ENCODE measurements around the gene CARMIL1.

The CARMIL1 gene

GRCh38 chr6:25306379-25306778, 27.2 kb downstream of the CARMIL1 start:
- DNase-seq = no peak
- no peaks in the 10 kb centered on the region for H3K36me3 Mint-ChIP-seq
- H3K27me3 Mint-ChIP-seq = no peaks in the 10 kb centered on the region
- CTCF ChIA-PET = no interaction called here
- no peaks in the 10 kb centered on the region for H3K9me3 Mint-ChIP-seq
- H3K4me3 Mint-ChIP-seq = no peak overlapping the region
- no peak overlapping the region for H3K27ac Mint-ChIP-seq
- H3K4me1 Mint-ChIP-seq = peaks cover 3% of the 10 kb centered on the region

GRCh38 chr6:25307805-25308494, 28.8 kb downstream of the CARMIL1 start:
- Mint-ChIP-seq H3K36me3 (no peaks in the 10 kb centered on the region), H3K27me3 (no peaks in the 10 kb centered on the region), H3K9me3 (no peaks in the 10 kb centered on the region), H3K4me3 (no peak overlapping the region), H3K4me1 (peaks cover 9% of the 10 kb centered on the region), H3K27ac (no peak overlapping the region)
- CTCF ChIA-PET = interaction anchor here (0.6 kb wide), 1 partner anchor 160 kb away, joined by 4 read pairs; no protein-coding TSS in a partner anchor
- no peak for DNase-seq

GRCh38 chr6:25309886-25310285, 30.7 kb downstream of the CARMIL1 start:
- H3K9me3 Mint-ChIP-seq = no peaks in the 10 kb centered on the region
- no peaks in the 10 kb centered on the region for H3K36me3 Mint-ChIP-seq
- no peaks in the 10 kb centered on the region for H3K27me3 Mint-ChIP-seq
- no peak overlapping the region for H3K27ac Mint-ChIP-seq
- no peak overlapping the region for H3K4me3 Mint-ChIP-seq
- CTCF ChIA-PET = interaction anchor here (1.3 kb wide), 1 partner anchor 180 kb away, joined by 4 read pairs; no protein-coding TSS in a partner anchor
- DNase-seq = no peak
- H3K4me1 Mint-ChIP-seq = peaks cover 9% of the 10 kb centered on the region

- no peak overlapping the region for H3K4me3 Mint-ChIP-seq
- no peak overlapping the region for H3K27ac Mint-ChIP-seq
- H3K36me3 Mint-ChIP-seq = no peaks in the 10 kb centered on the region
- CTCF ChIA-PET = no interaction called here
- no peaks in the 10 kb centered on the region for H3K9me3 Mint-ChIP-seq
- H3K27me3 Mint-ChIP-seq = no peaks in the 10 kb centered on the region
- DNase-seq = no peak
- peaks cover 8% of the 10 kb centered on the region for H3K4me1 Mint-ChIP-seq
Measured at GRCh38 chr6:25311331-25311840, 32.2 kb downstream of the CARMIL1 start.

- H3K4me1 Mint-ChIP-seq = peaks cover 6% of the 10 kb centered on the region
- H3K27me3 Mint-ChIP-seq = no peaks in the 10 kb centered on the region
- H3K9me3 Mint-ChIP-seq = no peaks in the 10 kb centered on the region
- H3K27ac Mint-ChIP-seq = no peak overlapping the region
- H3K4me3 Mint-ChIP-seq = no peak overlapping the region
- H3K36me3 Mint-ChIP-seq = no peaks in the 10 kb centered on the region
- no peak for DNase-seq
- CTCF ChIA-PET = interaction anchor here (0.8 to 1.8 kb wide), 3 partner anchors 33 to 244 kb away, joined by 3 to 9 read pairs (median 5); partner anchors contain the start of gene CARMIL1
Measured at GRCh38 chr6:25312034-25312620, 33.0 kb downstream of the CARMIL1 start.

GRCh38 chr6:25312703-25313102, 33.5 kb downstream of the CARMIL1 start:
- no peaks in the 10 kb centered on the region for H3K9me3 Mint-ChIP-seq
- no peaks in the 10 kb centered on the region for H3K27me3 Mint-ChIP-seq
- no peak overlapping the region for H3K4me3 Mint-ChIP-seq
- DNase-seq = no peak
- no peak overlapping the region for H3K27ac Mint-ChIP-seq
- CTCF ChIA-PET = interaction anchor here (0.8 to 1.8 kb wide), 4 partner anchors 34 to 244 kb away, joined by 3 to 9 read pairs (median 5); partner anchors contain the start of gene CARMIL1
- no peaks in the 10 kb centered on the region for H3K36me3 Mint-ChIP-seq
- H3K4me1 Mint-ChIP-seq = peaks cover 6% of the 10 kb centered on the region

- no peak for DNase-seq
- Mint-ChIP-seq H3K36me3 (no peaks in the 10 kb centered on the region), H3K9me3 (no peaks in the 10 kb centered on the region), H3K4me3 (no peak overlapping the region), H3K4me1 (peaks cover 6% of the 10 kb centered on the region), H3K27ac (no peak overlapping the region), H3K27me3 (no peaks in the 10 kb centered on the region)
- CTCF ChIA-PET = no interaction called here
Measured at GRCh38 chr6:25314509-25315175, 35.5 kb downstream of the CARMIL1 start.

- H3K4me1 Mint-ChIP-seq = peaks cover 6% of the 10 kb centered on the region
- H3K36me3 Mint-ChIP-seq = no peaks in the 10 kb centered on the region
- CTCF ChIA-PET = no interaction called here
- H3K27me3 Mint-ChIP-seq = no peaks in the 10 kb centered on the region
- H3K4me3 Mint-ChIP-seq = no peak overlapping the region
- no peak overlapping the region for H3K27ac Mint-ChIP-seq
- no peak for DNase-seq
- no peaks in the 10 kb centered on the region for H3K9me3 Mint-ChIP-seq
Measured at GRCh38 chr6:25315194-25316177, 36.3 kb downstream of the CARMIL1 start.

GRCh38 chr6:25316626-25317025, 37.5 kb downstream of the CARMIL1 start:
- no peak overlapping the region for H3K4me3 Mint-ChIP-seq
- no peaks in the 10 kb centered on the region for H3K36me3 Mint-ChIP-seq
- peaks cover 6% of the 10 kb centered on the region for H3K4me1 Mint-ChIP-seq
- no peaks in the 10 kb centered on the region for H3K27me3 Mint-ChIP-seq
- H3K27ac Mint-ChIP-seq = no peak overlapping the region
- CTCF ChIA-PET = no interaction called here
- no peak for DNase-seq
- H3K9me3 Mint-ChIP-seq = no peaks in the 10 kb centered on the region

GRCh38 chr6:25318589-25318988, 39.4 kb downstream of the CARMIL1 start:
- no peaks in the 10 kb centered on the region for H3K4me1 Mint-ChIP-seq
- DNase-seq = no peak
- no peak overlapping the region for H3K27ac Mint-ChIP-seq
- no peaks in the 10 kb centered on the region for H3K27me3 Mint-ChIP-seq
- H3K36me3 Mint-ChIP-seq = no peaks in the 10 kb centered on the region
- H3K4me3 Mint-ChIP-seq = no peak overlapping the region
- CTCF ChIA-PET = interaction anchor here (1.2 to 1.3 kb wide), 2 partner anchors 31 to 40 kb away, joined by 3 read pairs; no protein-coding TSS in a partner anchor
- no peaks in the 10 kb centered on the region for H3K9me3 Mint-ChIP-seq

- H3K4me1 Mint-ChIP-seq = no peaks in the 10 kb centered on the region
- no peak overlapping the region for H3K4me3 Mint-ChIP-seq
- CTCF ChIA-PET = no interaction called here
- H3K9me3 Mint-ChIP-seq = no peaks in the 10 kb centered on the region
- no peaks in the 10 kb centered on the region for H3K27me3 Mint-ChIP-seq
- H3K36me3 Mint-ChIP-seq = no peaks in the 10 kb centered on the region
- no peak for DNase-seq
- no peak overlapping the region for H3K27ac Mint-ChIP-seq
Measured at GRCh38 chr6:25320459-25320858, 41.3 kb downstream of the CARMIL1 start.

- H3K27ac Mint-ChIP-seq = no peak overlapping the region
- no peak overlapping the region for H3K4me3 Mint-ChIP-seq
- no peaks in the 10 kb centered on the region for H3K27me3 Mint-ChIP-seq
- no peaks in the 10 kb centered on the region for H3K9me3 Mint-ChIP-seq
- no peaks in the 10 kb centered on the region for H3K4me1 Mint-ChIP-seq
- no peak for DNase-seq
- no peaks in the 10 kb centered on the region for H3K36me3 Mint-ChIP-seq
- CTCF ChIA-PET = no interaction called here
Measured at GRCh38 chr6:25322692-25323091, 43.5 kb downstream of the CARMIL1 start.

GRCh38 chr6:25324066-25324762, 45.0 kb downstream of the CARMIL1 start:
- no peak for DNase-seq
- H3K9me3 Mint-ChIP-seq = no peaks in the 10 kb centered on the region

More at GRCh38 chr6:25324066-25324762, 45.0 kb downstream of the CARMIL1 start:
- H3K4me1 Mint-ChIP-seq = no peaks in the 10 kb centered on the region
- H3K4me3 Mint-ChIP-seq = no peak overlapping the region
- H3K36me3 Mint-ChIP-seq = no peaks in the 10 kb centered on the region
- CTCF ChIA-PET = interaction anchor here (0.8 kb wide), 1 partner anchor 72 kb away, joined by 3 read pairs; no protein-coding TSS in a partner anchor
- no peaks in the 10 kb centered on the region for H3K27me3 Mint-ChIP-seq
- H3K27ac Mint-ChIP-seq = no peak overlapping the region

Measured in activated naive CD4-positive, alpha-beta T cell treated with anti-CD3 and anti-CD28 coated beads, Interleukin-2, amount 10 ng/mL, durations not matched to agents 7 days and 5 days (primary cell).